H1 (cell line): ENCODE data around the gene ADA. TPM values are rescaled to one million over a fixed set of nuclear protein-coding genes. Genes with fewer than 3 reads are reported as not detected.

Experiments used
- ASH2L ChIP-seq: fragments of 200-600, 300-600 bp; sonication (generic); IDR thresholded peaks from one replicate; pipeline ENCODE4 v1.7.1; 2017; ENCODE audit warnings: low read length
- BRCA1 ChIP-seq: IDR thresholded peaks from 2 replicates; pipeline ENCODE4 v1.6.1; 2012; ENCODE audit warnings: low read depth, low read length, improper control_type of control experiment
- CHD7 ChIP-seq: fragments of 300-600 bp; sonication (generic); IDR thresholded peaks from 2 replicates; pipeline ENCODE4 v1.7.1; 2012; ENCODE audit warnings: low read length, moderate library complexity, mild to moderate bottlenecking, inconsistent platforms; ENCODE audit not compliant: insufficient replicate concordance
- POLR2A ChIP-seq, 2 experiments: IDR thresholded peaks; 1 replicate in 1 of 2; 2 replicates in 1 of 2; pipeline ENCODE4 v1.6.1; 2011; ENCODE audit warnings: low read depth in 2 of 2, low read length in 2 of 2, mild to moderate bottlenecking in 2 of 2; ENCODE audit errors: control extremely low read depth in 1 of 2
- POU5F1 ChIP-seq: IDR thresholded peaks from 2 replicates; pipeline ENCODE4 v1.6.1; 2011; ENCODE audit warnings: low read depth, mild to moderate bottlenecking, low read length, moderate library complexity
- RBBP5 ChIP-seq: IDR thresholded peaks from 2 replicates; pipeline ENCODE4 v1.7.1; 2012; ENCODE audit warnings: low read depth, mild to moderate bottlenecking, inconsistent platforms, low read length, moderate library complexity, borderline replicate concordance
- USF2 ChIP-seq: IDR thresholded peaks from 2 replicates; pipeline ENCODE4 v1.6.1; 2011; ENCODE audit warnings: low read length, improper control_type of control experiment
- YY1 ChIP-seq: IDR thresholded peaks from 2 replicates; pipeline ENCODE4 v1.6.1; 2011; ENCODE audit warnings: low read depth, mild to moderate bottlenecking, low read length
- polyA plus RNA-seq, 7 experiments: library from polyadenylated mRNA; depleted of rRNA in 3 of 7; stranded (reverse) in 5 of 7; unstranded in 2 of 7; fragments of >200 nt in 5 of 7; fragments of 200-250 nt in 2 of 7; gene quantifications; 1 replicate in 5 of 7; 2 replicates in 1 of 7; 4 replicates in 1 of 7; pipeline versions ENCODE4 v1.2.1 to v1.2.3, GENCODE V29; 2011 to 2013; ENCODE audit warnings: missing spikeins in 2 of 7, mixed read lengths in 2 of 7
- total RNA-seq: library from RNA; stranded (reverse); fragmentation: NEBNext Ultra II Directional; extraction: Animal tissue kit (Norgen Biotek cat#: 25700); gene quantifications from 2 replicates; pipeline ENCODE4 v1.2.1, GENCODE V29; 2021

ADA gene
- total and polyA plus RNA-seq, 2 of the 8 experiments (the other 6 are each of a cell fraction or from before 2014, with no cell fraction given) = 19.9 to 32.8 TPM

GRCh38 chr20:44642203-44643153 lies 9.0 kb downstream of the ADA start (continued):
- no peak for TF ChIP-seq USF2
- TF ChIP-seq BRCA1 = no peak
- TF ChIP-seq CHD7 = no peak
- TF ChIP-seq RBBP5 = peak; percentile 86; the same call in 1 of the 2 replicates
- peak; percentile 61 to 76 for TF ChIP-seq POLR2A (IDR thresholded peaks at IDR 0.05; ENCODE audit: control extremely low read depth in 1 of 2, low read depth in 2 of 2, low read length in 2 of 2)
- 0 out of 2 replicates have a peak, but pooled peaks have one; percentile 35 for TF ChIP-seq YY1
- TF ChIP-seq POU5F1 = no peak
- TF ChIP-seq ASH2L = peak; percentile 66
